H1 (cell line): ENCODE measurements around the gene AGFG2. TPM values are rescaled to one million over a fixed set of nuclear protein-coding genes. Genes with fewer than 3 reads are reported as not detected.

Source experiments
- E2F6 ChIP-seq: IDR thresholded peaks from 2 replicates; pipeline ENCODE4 v1.6.1; 2012; ENCODE audit warnings: inconsistent platforms
- POLR2AphosphoS5 ChIP-seq: IDR thresholded peaks from 2 replicates; pipeline ENCODE4 v1.6.1; 2011; ENCODE audit warnings: low read depth, low read length
- RFX5 ChIP-seq: IDR thresholded peaks from 2 replicates; pipeline ENCODE4 v1.6.1; 2011; ENCODE audit warnings: low read depth, low read length, improper control_type of control experiment, borderline replicate concordance
- SIN3A ChIP-seq, 2 experiments: IDR thresholded peaks in 1 of 2; conservative IDR thresholded peaks in 1 of 2; 2 replicates each; pipeline ENCODE4 v1.6.1; 2011 to 2012; ENCODE audit warnings: low read length in 2 of 2, improper control_type of control experiment in 1 of 2, low read depth in 1 of 2, mild to moderate bottlenecking in 1 of 2
- SRF ChIP-seq: IDR thresholded peaks from 2 replicates; pipeline ENCODE4 v1.6.1; 2011; ENCODE audit warnings: mild to moderate bottlenecking, low read depth, low read length, moderate library complexity
- TCF12 ChIP-seq: IDR thresholded peaks from 2 replicates; pipeline ENCODE4 v1.6.1; 2011; ENCODE audit warnings: low read depth, mild to moderate bottlenecking, low read length
- polyA plus RNA-seq, 7 experiments: library from polyadenylated mRNA; depleted of rRNA in 3 of 7; stranded (reverse) in 5 of 7; unstranded in 2 of 7; fragments of >200 nt in 5 of 7; fragments of 200-250 nt in 2 of 7; gene quantifications; 1 replicate in 5 of 7; 2 replicates in 1 of 7; 4 replicates in 1 of 7; pipeline versions ENCODE4 v1.2.1 to v1.2.3, GENCODE V29; 2011 to 2013; ENCODE audit warnings: missing spikeins in 2 of 7, mixed read lengths in 2 of 7
- total RNA-seq: library from RNA; stranded (reverse); fragmentation: NEBNext Ultra II Directional; extraction: Animal tissue kit (Norgen Biotek cat#: 25700); gene quantifications from 2 replicates; pipeline ENCODE4 v1.2.1, GENCODE V29; 2021

Gene AGFG2
- total and polyA plus RNA-seq, 2 of the 8 experiments (the other 6 are each of a cell fraction or from before 2014, with no cell fraction given) = 7.6 to 11.2 TPM

DNA sequence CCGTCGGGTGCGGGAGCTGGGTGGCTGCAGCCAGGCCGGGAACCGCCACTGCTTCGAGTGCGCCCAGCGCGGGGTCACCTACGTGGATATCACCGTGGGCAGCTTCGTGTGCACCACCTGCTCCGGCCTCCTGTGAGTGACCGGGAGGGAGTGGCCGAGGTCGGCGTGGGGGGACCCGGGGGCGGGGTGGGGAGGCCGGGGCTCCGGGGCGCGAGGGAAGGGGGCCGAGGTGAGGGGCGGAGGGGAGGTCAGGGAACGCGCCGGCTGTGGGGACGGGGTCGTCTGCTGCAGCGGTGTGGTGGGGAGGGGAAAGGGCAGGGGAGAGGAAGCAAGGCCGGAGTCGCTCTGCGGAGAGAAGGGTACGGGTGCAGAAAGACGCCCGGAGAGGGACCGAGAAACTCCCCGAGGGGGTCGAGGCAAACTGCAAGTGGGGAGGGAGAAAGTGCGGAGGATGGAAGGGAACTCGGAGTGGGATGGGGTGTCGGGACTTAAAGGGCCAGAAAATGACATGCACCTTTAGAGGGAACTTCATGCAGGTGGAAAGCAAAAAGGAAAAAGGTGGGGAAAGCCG, 518 bp downstream of the AGFG2 start (continued):
- TF ChIP-seq SIN3A (conservative IDR thresholded peaks at IDR 0.05 in 1 of 2, IDR thresholded peaks at IDR 0.05 in 1 of 2; ENCODE audit: low read depth in 1 of 2, low read length in 2 of 2) (peak in 1 of 2 experiments; percentile 16; a peak in 1 of 4 replicates), RFX5 (no peak), TCF12 (no peak), POLR2AphosphoS5 (no peak), E2F6 (no peak), SRF (no peak)
